Thyroid gland (tissue), 4 donors: Measurements from ENCODE around the gene HIVEP1.

Experiments used
- CTCF ChIP-seq, 6 experiments: fragments of 200-600 bp in 3 of 6; fragments of 450-650 bp in 3 of 6; sonication (generic) in 3 of 6; IDR thresholded peaks; one replicate each; pipeline ENCODE4 v1.5.1; 2016 to 2019; ENCODE audit warnings: antibody characterized with exemption in 6 of 6, mild to moderate bottlenecking in 2 of 6, inconsistent platforms in 1 of 6, moderate library complexity in 1 of 6
- POLR2A ChIP-seq, 2 donors: fragments of 450-650 bp; IDR thresholded peaks; one replicate each; pipeline ENCODE4 v1.6.1; 2017; ENCODE audit warnings: antibody characterized with exemption in 2 of 2, mild to moderate bottlenecking in 2 of 2, moderate library complexity in 1 of 2

- TF ChIP-seq CTCF (IDR thresholded peaks at IDR 0.05) (no peak), POLR2A (IDR thresholded peaks at IDR 0.05) (no peak)
These were observed 52.0 kb downstream of the HIVEP1 start for GRCh38 chr6:12064131-12064530.
